GM12892 (cell line): ENCODE results near the gene CHPF2.

ENCODE experiments used
- DNase-seq: peaks from one replicate; pipeline ENCODE4 v3.0.0; 2011; ENCODE audit not compliant: insufficient read length
- FAIRE-seq: peaks from 2 replicates; lab custom pipeline; 2011; peaks lifted over from hg19 to GRCh38; lab: Jason Lieb, UNC
- POLR2A ChIP-seq: IDR thresholded peaks from 2 replicates; pipeline ENCODE4 v1.6.1; 2011; ENCODE audit warnings: low read depth, low read length, control low read depth
- POLR2AphosphoS5 ChIP-seq: IDR thresholded peaks from 2 replicates; pipeline ENCODE4 v1.6.1; 2011; ENCODE audit warnings: low read depth, low read length, control low read depth
- TAF1 ChIP-seq: IDR thresholded peaks from 2 replicates; pipeline ENCODE4 v1.6.1; 2011; ENCODE audit warnings: low read depth, mild to moderate bottlenecking, control low read depth, low read length, borderline replicate concordance

Gene CHPF2

DNA sequence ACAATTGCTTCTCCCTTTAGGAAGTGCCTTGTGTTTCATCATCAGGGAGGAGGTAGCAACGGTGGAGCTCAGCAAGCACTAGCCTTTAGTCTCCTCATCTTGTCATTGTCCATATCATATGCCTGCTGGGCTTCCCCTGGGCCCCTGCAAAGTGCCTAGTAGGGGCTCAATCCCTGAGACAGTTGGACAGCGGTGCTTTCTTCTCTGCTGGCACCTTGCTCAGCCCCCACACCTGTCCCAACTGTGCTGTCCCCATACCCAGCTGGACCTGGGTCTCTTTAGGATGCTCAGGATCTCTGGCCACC lies 10.7 kb downstream of the CHPF2 start:
- DNase-seq (no peak), FAIRE-seq (no peak)
- no peak for TF ChIP-seq POLR2A
- TF ChIP-seq POLR2AphosphoS5, result no peak

- DNase-seq (no peak), FAIRE-seq (peak; percentile 70)
- TF ChIP-seq POLR2A, result no peak
- TF ChIP-seq POLR2AphosphoS5, result no peak
- no peak for TF ChIP-seq TAF1
These were observed 11.3 kb downstream of the CHPF2 start for GRCh38 chr7:151243408-151244195.

- TF ChIP-seq TAF1, result no peak
- no peak for TF ChIP-seq POLR2AphosphoS5
- TF ChIP-seq POLR2A, result no peak
- DNase-seq, result no peak
- FAIRE-seq, result peak; percentile 65
These were observed 12.0 kb downstream of the CHPF2 start for GRCh38 chr7:151244196-151244840.

- DNase-seq (no peak), FAIRE-seq (no peak)
- TF ChIP-seq POLR2AphosphoS5, result no peak
- no peak for TF ChIP-seq POLR2A
- no peak for TF ChIP-seq TAF1
These were observed 12.6 kb downstream of the CHPF2 start for GRCh38 chr7:151244841-151245346.

- no peak for TF ChIP-seq POLR2AphosphoS5
- TF ChIP-seq POLR2A, result no peak
- no peak for TF ChIP-seq TAF1
- no peak for FAIRE-seq
These were observed 13.2 kb downstream of the CHPF2 start for GRCh38 chr7:151245360-151246101.

DNA sequence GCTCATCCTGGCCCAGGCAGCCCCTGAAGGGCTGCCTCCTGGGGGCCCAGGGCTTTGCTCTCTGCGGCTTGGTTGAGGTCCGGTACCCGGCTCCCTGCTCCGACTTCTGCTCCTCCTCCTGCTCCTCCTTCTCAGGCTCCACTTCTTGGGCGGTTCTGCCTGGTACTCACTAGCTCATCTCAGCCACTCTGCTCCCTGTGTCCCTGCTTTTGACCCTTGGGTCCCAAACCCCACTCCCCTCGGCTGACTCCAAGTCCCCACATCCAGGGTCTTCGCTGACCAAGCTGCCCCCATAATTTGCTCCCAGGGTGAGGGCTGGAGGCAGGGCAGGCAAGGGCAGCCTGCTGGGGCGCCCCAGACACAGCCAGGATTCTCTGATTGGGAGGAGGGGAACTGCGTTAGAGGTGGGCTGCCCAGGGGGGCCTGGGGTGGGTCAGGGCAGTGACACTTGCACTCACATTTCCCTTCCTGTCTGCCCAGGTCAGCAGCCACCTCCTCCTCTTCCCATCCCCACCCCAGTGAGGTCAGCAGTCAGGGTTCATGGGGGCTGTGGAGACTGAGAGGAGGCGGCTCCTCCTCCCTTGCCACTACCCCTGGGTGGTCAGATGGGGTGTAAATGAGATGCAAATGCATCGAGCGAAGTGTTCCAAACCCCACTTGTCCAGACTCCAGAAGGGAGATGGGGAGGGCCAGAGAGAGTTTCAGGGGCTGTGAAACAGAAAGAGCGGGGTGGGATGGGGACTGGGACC lies 14.0 kb downstream of the CHPF2 start:
- TF ChIP-seq TAF1 (no peak), POLR2A (no peak), POLR2AphosphoS5 (no peak)
- FAIRE-seq (no peak), DNase-seq (no peak)

More at GRCh38 chr7:151245360-151246101, 13.2 kb downstream of the CHPF2 start:
- DNase-seq, result peak; percentile 85

GRCh38 chr7:151246851-151247580 lies 14.7 kb downstream of the CHPF2 start:
- DNase-seq, result no peak
- TF ChIP-seq POLR2A (no peak), TAF1 (no peak), POLR2AphosphoS5 (no peak)
- FAIRE-seq, result no peak

GRCh38 chr7:151247611-151248345 lies 15.5 kb downstream of the CHPF2 start:
- TF ChIP-seq POLR2A, result no peak
- TF ChIP-seq TAF1, result no peak
- no peak for TF ChIP-seq POLR2AphosphoS5
- FAIRE-seq, result no peak
- DNase-seq, result no peak

DNA sequence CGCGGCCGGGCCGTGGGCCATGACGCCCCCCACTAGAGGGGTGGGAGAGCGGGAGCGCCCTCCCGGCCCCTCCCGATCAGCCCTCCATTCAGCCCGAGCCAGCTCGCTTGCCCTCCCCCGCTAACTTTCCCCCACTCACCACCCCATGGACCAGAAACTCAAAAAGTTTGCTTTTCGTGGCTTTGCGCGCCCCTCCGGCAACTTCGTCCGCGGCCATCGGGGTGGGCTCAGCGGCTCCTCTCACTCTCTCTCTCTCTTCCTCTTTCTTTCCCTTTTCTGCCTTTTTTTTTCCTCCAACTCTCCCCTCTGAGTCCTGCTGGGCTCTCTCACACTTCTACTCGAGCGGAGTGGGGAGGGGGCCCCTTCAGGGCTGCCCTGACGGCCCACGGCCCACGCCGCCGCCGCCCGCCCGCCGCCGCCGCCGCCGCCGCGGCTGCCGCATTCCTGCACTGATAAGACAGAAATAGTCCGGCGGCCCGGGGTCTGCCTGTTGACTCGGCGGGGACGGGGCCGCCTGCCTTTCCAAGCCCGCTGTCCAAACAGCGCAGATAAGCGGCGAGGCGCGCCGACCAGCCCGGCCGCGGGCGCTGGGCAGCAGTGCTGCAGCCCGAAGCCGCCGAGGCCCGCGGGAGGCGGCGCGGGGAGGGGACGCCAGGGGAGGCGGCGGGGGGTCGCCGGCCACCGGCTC lies 16.2 kb downstream of the CHPF2 start, which contains the start of gene SMARCD3:
SMARCD3 (minus strand) TSS at position 349 of the 688 bp plus-strand sequence; CDS start at position 217, 132 bp downstream.
- no peak for FAIRE-seq
- no peak for DNase-seq
- no peak for TF ChIP-seq TAF1
- no peak for TF ChIP-seq POLR2A
- TF ChIP-seq POLR2AphosphoS5, result no peak
